Measurements from ENCODE around the gene TMEM43. TPM values are rescaled to one million over a fixed set of nuclear protein-coding genes. Genes with fewer than 3 reads are reported as not detected.
"Not testable (repeated sequence)": the region's sequence is repeated elsewhere in the genome, so short reads cannot be mapped to it uniquely, and the experiment has no call there.

The TMEM43 gene
- total RNA-seq = 10 to 100 TPM; 36.9 to 76.3 (median 63.6) TPM
- 57.5 TPM for total RNA-seq (2013)
- total RNA-seq = 54.9 to 301 (median 108) reads per million in 29 experiments

DNA sequence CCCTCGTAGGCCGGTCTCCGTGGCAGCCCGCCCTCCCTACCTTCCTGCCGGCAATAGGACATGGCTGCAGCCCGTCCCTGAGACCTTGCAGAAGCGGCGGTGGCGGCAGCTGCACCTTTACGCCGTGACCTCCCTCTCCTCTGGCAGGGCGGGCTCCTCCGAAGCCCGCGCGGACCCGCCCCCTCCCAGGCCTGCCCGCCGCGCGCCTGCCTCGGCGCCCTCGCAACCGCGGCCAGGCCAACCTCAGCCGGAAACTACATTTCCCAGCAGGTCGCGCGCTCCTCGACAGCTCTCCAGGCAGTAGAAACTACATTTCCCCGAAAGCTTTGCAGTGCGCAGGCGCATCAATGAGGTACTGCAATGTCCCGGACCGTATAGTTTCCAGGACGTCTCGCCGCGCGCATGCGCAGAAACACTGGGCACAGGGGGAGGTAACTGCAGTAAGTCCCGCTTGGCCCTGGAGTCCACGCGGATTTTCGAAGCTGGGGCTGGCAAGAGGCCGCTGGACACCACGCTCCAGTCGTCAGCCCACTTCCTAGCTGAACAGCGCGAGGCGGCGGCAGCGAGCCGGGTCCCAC is at the start of gene TMEM43, which contains the start of gene CHCHD4:
Gene TMEM43 (plus strand): TSS at position 438 of the 578 bp plus-strand sequence. CDS start 142 bp downstream, outside the sequence.
Gene CHCHD4 (minus strand): TSS at position 256 of the 578 bp plus-strand sequence. CDS start 194 bp downstream, at position 62.
- ATAC-seq (replicated peaks in 1 of 4) (peak; percentile 91 to 93 (median 92)), DNase-seq (peak; percentile 88 to 100 (median 98))
- peaks cover 12 to 30% of the 10 kb centered on the region in 2 donors for H3K36me3 ChIP-seq (ENCODE audit: control insufficient read depth in 2 of 2, extremely low read depth in 1 of 2, insufficient read depth in 1 of 2, low read length in 1 of 2)
- peaks cover 23 to 41% of the 10 kb centered on the region in 2 experiments for H3K4me1 ChIP-seq (ENCODE audit: control insufficient read depth in 1 of 2, extremely low read depth in 1 of 2, insufficient read depth in 2 of 2, low read length in 2 of 2)
- H3K27ac Mint-ChIP-seq = peak within 1 kb of the TSS; percentile 90 to 92
- no peaks in the 10 kb centered on the region for H3K27me3 Mint-ChIP-seq
- POLR2A ChIA-PET = interaction anchor here (0.6 to 4.4 kb wide), 11 partner anchors 17 to 608 kb away, joined by 3 to 60 read pairs (median 4); partner anchors contain the start of genes LSM3 (in 2 of the 2), XPC (in 2 of the 2) and CCDC174 (in 1 of the 2)
- H3K4me3 ChIP-seq (ENCODE audit: control insufficient read depth in 1 of 2, extremely low read depth in 1 of 2, low read length in 1 of 2) = peak within 1 kb of the TSS; percentile 97 to 98
- no peaks in the 10 kb centered on the region for H3K27me3 ChIP-seq (replicated peaks in 1 of 2; ENCODE audit: control insufficient read depth in 2 of 2, extremely low read depth in 1 of 2, insufficient read depth in 2 of 2, low read length in 1 of 2)
- peak within 1 kb of the TSS; percentile 86 for H3K27ac ChIP-seq (ENCODE audit: low read length)
- H3K9me3 ChIP-seq = no peaks in the 10 kb centered on the region
- H3K36me3 Mint-ChIP-seq = peaks cover 44% of the 10 kb centered on the region
- no peaks in the 10 kb centered on the region for H3K9me3 Mint-ChIP-seq
- 0% methylated on average over 55 of the region's 55 CpGs for WGBS (ENCODE audit: insufficient coverage)
- H3K4me3 Mint-ChIP-seq = peak within 1 kb of the TSS; percentile 93 to 95 (median 94)
- CTCF ChIA-PET = interaction anchor here (0.6 to 2.6 kb wide), 11 partner anchors 18 to 1546 kb away, joined by 3 to 26 read pairs (median 5); partner anchors contain the start of genes LSM3 (in 1 of the 2) and XPC (in 1 of the 2)
- peaks cover 61 to 73% (median 63%) of the 10 kb centered on the region in 3 donors for H3K4me1 Mint-ChIP-seq

DNA sequence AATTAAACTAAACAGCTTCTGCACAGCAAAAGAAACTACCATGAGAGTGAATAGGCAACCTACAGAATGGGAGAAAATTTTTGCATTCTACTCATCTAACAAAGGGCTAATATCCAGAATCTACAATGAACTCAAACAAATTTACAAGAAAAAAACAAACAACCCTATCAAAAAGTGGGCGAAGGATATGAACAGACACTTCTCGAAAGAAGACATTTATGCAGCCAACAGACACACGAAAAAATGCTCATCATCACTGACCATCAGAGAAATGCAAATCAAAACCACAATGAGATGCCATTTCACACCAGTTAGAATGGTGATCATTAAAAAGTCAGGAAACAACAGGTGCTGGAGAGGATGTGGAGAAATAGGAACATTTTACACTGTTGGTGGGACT is 49.6 kb upstream of the TMEM43 start:
- H3K27me3 Mint-ChIP-seq = peaks cover 4 to 11% of the 10 kb centered on the region in 2 donors
- DNase-seq; H3K36me3 Mint-ChIP-seq; H3K4me3 ChIP-seq (ENCODE audit: control insufficient read depth in 1 of 2, extremely low read depth in 1 of 2, low read length in 1 of 2); POLR2A ChIA-PET; H3K27ac ChIP-seq (ENCODE audit: low read length); ATAC-seq (replicated peaks in 1 of 4); H3K4me3 Mint-ChIP-seq; H3K27me3 ChIP-seq (replicated peaks in 1 of 2; ENCODE audit: control insufficient read depth in 2 of 2, extremely low read depth in 1 of 2, insufficient read depth in 2 of 2, low read length in 1 of 2); H3K9me3 ChIP-seq; CTCF ChIA-PET; H3K9me3 Mint-ChIP-seq; H3K27ac Mint-ChIP-seq; H3K36me3 ChIP-seq (ENCODE audit: control insufficient read depth in 2 of 2, extremely low read depth in 1 of 2, insufficient read depth in 1 of 2, low read length in 1 of 2); H3K4me1 ChIP-seq (ENCODE audit: control insufficient read depth in 1 of 2, extremely low read depth in 1 of 2, insufficient read depth in 2 of 2, low read length in 2 of 2); H3K4me1 Mint-ChIP-seq: not testable (repeated sequence)
- WGBS (ENCODE audit: insufficient coverage) = no CpG with 5 or more reads among the region's 3 CpGs

DNA sequence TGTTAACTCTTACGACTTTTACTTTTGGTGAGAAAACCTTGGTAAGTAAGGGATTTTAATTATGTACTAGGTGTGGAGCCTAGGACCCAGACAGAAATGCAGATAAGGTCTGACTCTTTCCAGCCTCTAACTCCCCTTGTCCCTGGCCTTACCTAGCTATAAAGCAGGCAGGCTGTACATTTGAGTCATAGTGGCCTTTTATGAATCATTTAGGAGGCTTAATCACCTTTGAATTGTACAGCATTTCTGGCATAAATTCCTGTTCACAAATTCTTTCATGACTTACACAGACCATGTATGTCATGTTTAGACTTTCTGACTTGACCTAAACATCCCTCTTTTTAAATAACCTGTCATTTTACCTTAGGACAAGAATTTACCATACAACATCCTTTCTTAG is 47.5 kb upstream of the TMEM43 start:
- Mint-ChIP-seq H3K27me3 (peaks cover 0 to 4% of the 10 kb centered on the region in 2 donors), H3K4me1 (peaks cover 0 to 2% (median 2%) of the 10 kb centered on the region in 3 donors), H3K4me3 (no peak overlapping the region), H3K27ac (no peak overlapping the region), H3K36me3 (no peaks in the 10 kb centered on the region), H3K9me3 (peaks cover 4 to 6% (median 4%) of the 10 kb centered on the region in 3 donors)
- Histone ChIP-seq H3K4me1 (ENCODE audit: control insufficient read depth in 1 of 2, extremely low read depth in 1 of 2, insufficient read depth in 2 of 2, low read length in 2 of 2) (no peaks in the 10 kb centered on the region), H3K27ac (ENCODE audit: low read length) (no peak overlapping the region), H3K4me3 (ENCODE audit: control insufficient read depth in 1 of 2, extremely low read depth in 1 of 2, low read length in 1 of 2) (no peak overlapping the region), H3K36me3 (ENCODE audit: control insufficient read depth in 2 of 2, extremely low read depth in 1 of 2, insufficient read depth in 1 of 2, low read length in 1 of 2) (no peaks in the 10 kb centered on the region), H3K27me3 (replicated peaks in 1 of 2; ENCODE audit: control insufficient read depth in 2 of 2, extremely low read depth in 1 of 2, insufficient read depth in 2 of 2, low read length in 1 of 2) (no peaks in the 10 kb centered on the region), H3K9me3 (no peaks in the 10 kb centered on the region)
- POLR2A ChIA-PET = no interaction called here
- no peak for DNase-seq
- WGBS (ENCODE audit: insufficient coverage) = no CpG with 5 or more reads among the region's 1 CpG
- CTCF ChIA-PET = no interaction called here
- no peak for ATAC-seq (replicated peaks in 1 of 4)

- Mint-ChIP-seq H3K9me3 (peaks cover 4 to 11% (median 4%) of the 10 kb centered on the region in 3 donors), H3K27me3 (peaks cover 0 to 8% of the 10 kb centered on the region in 2 donors), H3K4me3 (no peak overlapping the region), H3K27ac (no peak overlapping the region), H3K36me3 (peaks cover 3% of the 10 kb centered on the region), H3K4me1 (peaks cover 0 to 4% (median 4%) of the 10 kb centered on the region in 3 donors)
- Histone ChIP-seq H3K27ac (ENCODE audit: low read length) (no peak overlapping the region), H3K4me1 (ENCODE audit: control insufficient read depth in 1 of 2, extremely low read depth in 1 of 2, insufficient read depth in 2 of 2, low read length in 2 of 2) (no peaks in the 10 kb centered on the region), H3K4me3 (ENCODE audit: control insufficient read depth in 1 of 2, extremely low read depth in 1 of 2, low read length in 1 of 2) (no peak overlapping the region), H3K9me3 (no peaks in the 10 kb centered on the region), H3K27me3 (replicated peaks in 1 of 2; ENCODE audit: control insufficient read depth in 2 of 2, extremely low read depth in 1 of 2, insufficient read depth in 2 of 2, low read length in 1 of 2) (no peaks in the 10 kb centered on the region), H3K36me3 (ENCODE audit: control insufficient read depth in 2 of 2, extremely low read depth in 1 of 2, insufficient read depth in 1 of 2, low read length in 1 of 2) (no peaks in the 10 kb centered on the region)
- ChIA-PET CTCF (interaction anchor here in 1 of 2 donors (0.6 kb wide), 1 partner anchor 1329 kb away, joined by 3 read pairs; no protein-coding TSS in a partner anchor), POLR2A (no interaction called here)
- DNase-seq = no peak
- ATAC-seq (replicated peaks in 1 of 4) = no peak
- 0% methylated on average over 2 of the region's 5 CpGs for WGBS (ENCODE audit: insufficient coverage)
These were observed 42.7 kb upstream of the TMEM43 start for GRCh38 chr3:14082108-14082657.

DNA sequence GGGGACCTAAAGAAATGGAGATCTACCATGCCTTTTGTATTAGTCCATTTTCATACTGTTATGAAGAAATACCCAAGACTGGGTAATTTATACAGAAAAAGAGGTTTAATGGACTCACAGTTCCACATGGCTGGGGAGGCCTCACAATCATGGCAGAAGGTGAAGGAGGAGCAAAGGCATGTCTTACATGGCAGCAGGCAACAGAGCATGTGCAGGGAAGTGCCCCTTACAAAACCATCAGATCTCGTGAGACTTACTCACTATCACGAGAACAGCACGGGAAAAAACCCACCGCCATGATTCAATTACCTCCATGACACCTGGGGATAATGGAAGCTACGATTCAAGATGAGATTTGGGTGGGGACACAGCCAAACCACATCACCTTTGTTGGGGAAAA is 37.4 kb upstream of the TMEM43 start:
- H3K27ac Mint-ChIP-seq; H3K4me1 ChIP-seq (ENCODE audit: control insufficient read depth in 1 of 2, extremely low read depth in 1 of 2, insufficient read depth in 2 of 2, low read length in 2 of 2); ATAC-seq (replicated peaks in 1 of 4); H3K27ac ChIP-seq (ENCODE audit: low read length); H3K36me3 Mint-ChIP-seq; H3K4me1 Mint-ChIP-seq; DNase-seq; CTCF ChIA-PET; H3K4me3 ChIP-seq (ENCODE audit: control insufficient read depth in 1 of 2, extremely low read depth in 1 of 2, low read length in 1 of 2); POLR2A ChIA-PET; H3K27me3 ChIP-seq (replicated peaks in 1 of 2; ENCODE audit: control insufficient read depth in 2 of 2, extremely low read depth in 1 of 2, insufficient read depth in 2 of 2, low read length in 1 of 2); H3K4me3 Mint-ChIP-seq; H3K36me3 ChIP-seq (ENCODE audit: control insufficient read depth in 2 of 2, extremely low read depth in 1 of 2, insufficient read depth in 1 of 2, low read length in 1 of 2); H3K9me3 ChIP-seq: not testable (repeated sequence)
- Mint-ChIP-seq H3K27me3 (peaks cover 6 to 25% of the 10 kb centered on the region in 2 donors), H3K9me3 (peaks cover 13 to 20% (median 14%) of the 10 kb centered on the region in 3 donors)
- 33% methylated on average over 1 of the region's 5 CpGs for WGBS (ENCODE audit: insufficient coverage)

DNA sequence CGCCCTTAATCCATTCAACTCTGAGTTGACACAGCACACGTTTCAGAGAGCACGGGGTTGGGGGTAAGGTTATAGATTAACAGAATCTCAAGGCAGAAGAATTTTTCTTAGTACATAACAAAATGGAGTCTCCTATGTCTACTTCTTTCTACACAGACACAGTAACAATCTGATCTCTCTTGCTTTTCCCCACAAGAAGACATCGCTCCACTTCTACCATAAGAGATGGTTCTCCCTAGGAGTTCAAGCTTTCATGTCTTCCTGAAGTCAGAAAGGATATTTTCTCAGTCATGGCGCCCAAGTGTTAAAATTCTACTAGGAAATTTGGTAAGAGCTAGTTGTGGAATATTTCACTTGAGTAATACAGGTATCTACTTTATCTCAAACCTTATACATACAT is 32.9 kb upstream of the TMEM43 start:
- H3K4me1 Mint-ChIP-seq; H3K27me3 ChIP-seq (replicated peaks in 1 of 2; ENCODE audit: control insufficient read depth in 2 of 2, extremely low read depth in 1 of 2, insufficient read depth in 2 of 2, low read length in 1 of 2); H3K36me3 Mint-ChIP-seq; H3K4me3 ChIP-seq (ENCODE audit: control insufficient read depth in 1 of 2, extremely low read depth in 1 of 2, low read length in 1 of 2); H3K36me3 ChIP-seq (ENCODE audit: control insufficient read depth in 2 of 2, extremely low read depth in 1 of 2, insufficient read depth in 1 of 2, low read length in 1 of 2); DNase-seq; H3K27ac ChIP-seq (ENCODE audit: low read length); POLR2A ChIA-PET; H3K4me1 ChIP-seq (ENCODE audit: control insufficient read depth in 1 of 2, extremely low read depth in 1 of 2, insufficient read depth in 2 of 2, low read length in 2 of 2); CTCF ChIA-PET; H3K27ac Mint-ChIP-seq; H3K4me3 Mint-ChIP-seq; H3K9me3 ChIP-seq; ATAC-seq (replicated peaks in 1 of 4): not testable (repeated sequence)
- WGBS (ENCODE audit: insufficient coverage) = no CpG with 5 or more reads among the region's 5 CpGs
- Mint-ChIP-seq H3K27me3 (peaks cover 14 to 32% of the 10 kb centered on the region in 2 donors), H3K9me3 (peaks cover 9 to 16% (median 10%) of the 10 kb centered on the region in 3 donors)

All from T-cell (primary cell).